ENCODE data around the gene SRMS. TPM values are rescaled to one million over a fixed set of nuclear protein-coding genes. Genes with fewer than 3 reads are reported as not detected.

Gene SRMS
- total and polyA plus RNA-seq, 2 of the 13 experiments (the other 11 are each of a cell fraction or from before 2014, with no cell fraction given), result not detected

GRCh38 chr20:63536241-63536977, 11.1 kb downstream of the SRMS start (continued):
- TF ChIP-seq ISL2 (CRISPR knock-in tag; IDR thresholded peaks at IDR 0.05), result no peak
- TF ChIP-seq ARNT2 (CRISPR knock-in tag; IDR thresholded peaks at IDR 0.05; ENCODE audit: low read depth), result no peak
- TF ChIP-seq ZNF704 (CRISPR knock-in tag; IDR thresholded peaks at IDR 0.05; ENCODE audit: borderline replicate concordance), result no peak
- TF ChIP-seq NFKB2 (CRISPR knock-in tag; IDR thresholded peaks at IDR 0.05; ENCODE audit: borderline replicate concordance), result 0 out of 2 replicates have a peak, but pooled peaks have one; percentile 26
- peak; percentile 69; the same call in 1 of the 2 replicates for TF ChIP-seq SNAPC4 (CRISPR knock-in tag; IDR thresholded peaks at IDR 0.05)
- TF ChIP-seq POGK (CRISPR knock-in tag; conservative IDR thresholded peaks at IDR 0.05), result no peak
- TF ChIP-seq FLYWCH1 (CRISPR knock-in tag; IDR thresholded peaks at IDR 0.05), result no peak
- no peak for TF ChIP-seq FOXM1 (CRISPR knock-in tag; IDR thresholded peaks at IDR 0.05)
- TF ChIP-seq RAD21 (CRISPR knock-in tag; IDR thresholded peaks at IDR 0.05), result no peak
- TF ChIP-seq GATAD1 (CRISPR knock-in tag; IDR thresholded peaks at IDR 0.05), result no peak
- TF ChIP-seq CAMTA2 (CRISPR knock-in tag; IDR thresholded peaks at IDR 0.05; ENCODE audit: borderline replicate concordance), result no peak
